Neural progenitor cell (in vitro differentiated cells): ENCODE results near the gene TLE3. TPM values are rescaled to one million over a fixed set of nuclear protein-coding genes. Genes with fewer than 3 reads are reported as not detected.

Experiments used
- DNase-seq: peaks from one replicate; pipeline ENCODE4 v3.0.0-alpha.2; 2016; ENCODE audit warnings: low spot score
- H2AFZ ChIP-seq: fragments of 200-600 bp; sonication (generic); replicated peaks from 2 replicates; pipeline ENCODE4 v1.6.1; 2016; ENCODE audit warnings: antibody characterized with exemption
- H3F3A ChIP-seq: fragments of 200-600 bp; sonication (generic); 2 replicates; pipeline ENCODE4 v1.6.1; 2016; ENCODE audit warnings: antibody characterized with exemption, low read depth
- H3K27ac ChIP-seq: fragments of 200-600 bp; sonication (generic); 2 replicates; pipeline ENCODE4 v1.5.1; 2016; ENCODE audit warnings: mild to moderate bottlenecking
- H3K27me3 ChIP-seq: fragments of 200-600 bp; sonication (generic); 2 replicates; pipeline ENCODE4 v1.6.1; 2016; ENCODE audit warnings: mild to moderate bottlenecking, moderate library complexity
- H3K36me3 ChIP-seq: fragments of 200-600 bp; sonication (generic); 2 replicates; pipeline ENCODE4 v1.5.1; 2016
- H3K4me1 ChIP-seq: fragments of 200-600 bp; sonication (generic); 2 replicates; pipeline ENCODE4 v1.6.1; 2016; ENCODE audit warnings: mixed run types
- H3K4me2 ChIP-seq: fragments of 200-600 bp; sonication (generic); 2 replicates; pipeline ENCODE4 v1.6.1; 2016
- H3K4me3 ChIP-seq: fragments of 200-600 bp; sonication (generic); 2 replicates; pipeline ENCODE4 v1.5.1; 2016
- H3K79me2 ChIP-seq: fragments of 200-600 bp; sonication (generic); 2 replicates; pipeline ENCODE4 v1.6.1; 2016; ENCODE audit warnings: low read depth
- H3K9ac ChIP-seq: fragments of 200-600 bp; sonication (generic); 2 replicates; pipeline ENCODE4 v1.6.1; 2016
- H3K9me3 ChIP-seq: fragments of 200-600 bp; sonication (generic); 2 replicates; pipeline ENCODE4 v1.5.1; 2016; ENCODE audit warnings: low read depth
- H4K20me1 ChIP-seq: fragments of 200-600 bp; sonication (generic); 2 replicates; pipeline ENCODE4 v1.6.1; 2016; ENCODE audit warnings: low read depth
- H3K27ac Mint-ChIP-seq: 3 replicates; pipeline ENCODE4 v1.8.0; 2021; ENCODE audit warnings: mixed read lengths
- H3K27me3 Mint-ChIP-seq: 2 replicates; pipeline ENCODE4 v1.8.0; 2022; ENCODE audit warnings: low read depth, mild to moderate bottlenecking, inconsistent platforms, moderate library complexity, mixed read lengths; ENCODE audit not compliant: insufficient read depth
- H3K36me3 Mint-ChIP-seq: 3 replicates; pipeline ENCODE4 v1.8.0; 2021; ENCODE audit warnings: mixed read lengths
- H3K4me1 Mint-ChIP-seq: 3 replicates; pipeline ENCODE4 v1.8.0; 2021; ENCODE audit warnings: mixed read lengths
- H3K4me3 Mint-ChIP-seq: 3 replicates; pipeline ENCODE4 v1.8.0; 2021; ENCODE audit warnings: mild to moderate bottlenecking, moderate library complexity, mixed read lengths
- H3K9me3 Mint-ChIP-seq: 3 replicates; pipeline ENCODE4 v1.8.0; 2020; ENCODE audit warnings: mixed read lengths
- CTCF ChIP-seq: fragments of 200-600 bp; sonication (generic); IDR thresholded peaks from 2 replicates; pipeline ENCODE4 v1.5.1; 2017; ENCODE audit warnings: antibody characterized with exemption, mild to moderate bottlenecking
- EZH2 ChIP-seq: fragments of 200-600 bp; sonication (generic); IDR thresholded peaks from 2 replicates; pipeline ENCODE4 v1.6.1; 2017; ENCODE audit warnings: antibody characterized with exemption, mild to moderate bottlenecking, moderate library complexity
- EZH2phosphoT487 ChIP-seq: fragments of 200-600 bp; sonication (generic); IDR thresholded peaks from 2 replicates; pipeline ENCODE4 v1.6.1; 2017; ENCODE audit warnings: antibody characterized with exemption
- total RNA-seq: library from RNA; depleted of rRNA; stranded (reverse); fragments of >200 nt; gene quantifications from 2 replicates; pipeline ENCODE4 v1.2.3, GENCODE V29; 2015; ENCODE audit warnings: low replicate concordance

Gene TLE3
- total RNA-seq, 1 donor from 2014 or later: 22.1 TPM

GRCh38 chr15:70020229-70020628 lies 77.5 kb downstream of the TLE3 start:
- H3K27me3 ChIP-seq: no peaks in the 10 kb centered on the region
- H3K4me2 ChIP-seq: no peak overlapping the region
- Mint-ChIP-seq H3K4me3 (no peak overlapping the region), H3K27ac (no peak overlapping the region), H3K36me3 (no peaks in the 10 kb centered on the region), H3K27me3 (peaks cover 35% of the 10 kb centered on the region), H3K9me3 (peaks cover 7% of the 10 kb centered on the region), H3K4me1 (peaks cover 54% of the 10 kb centered on the region)
- H2AFZ ChIP-seq: no peak overlapping the region
- H3K9ac ChIP-seq: no peak overlapping the region
- TF ChIP-seq EZH2 (no peak), EZH2phosphoT487 (no peak), CTCF (no peak)
- peaks cover 5% of the 10 kb centered on the region for H3F3A ChIP-seq
- no peaks in the 10 kb centered on the region for H3K36me3 ChIP-seq
- H3K27ac ChIP-seq: no peak overlapping the region
- no peak for DNase-seq
- H3K9me3 ChIP-seq: no peaks in the 10 kb centered on the region
- H4K20me1 ChIP-seq: no peaks in the 10 kb centered on the region
- H3K4me3 ChIP-seq: no peak overlapping the region
- H3K4me1 ChIP-seq: peaks cover 6% of the 10 kb centered on the region
- no peaks in the 10 kb centered on the region for H3K79me2 ChIP-seq

DNA sequence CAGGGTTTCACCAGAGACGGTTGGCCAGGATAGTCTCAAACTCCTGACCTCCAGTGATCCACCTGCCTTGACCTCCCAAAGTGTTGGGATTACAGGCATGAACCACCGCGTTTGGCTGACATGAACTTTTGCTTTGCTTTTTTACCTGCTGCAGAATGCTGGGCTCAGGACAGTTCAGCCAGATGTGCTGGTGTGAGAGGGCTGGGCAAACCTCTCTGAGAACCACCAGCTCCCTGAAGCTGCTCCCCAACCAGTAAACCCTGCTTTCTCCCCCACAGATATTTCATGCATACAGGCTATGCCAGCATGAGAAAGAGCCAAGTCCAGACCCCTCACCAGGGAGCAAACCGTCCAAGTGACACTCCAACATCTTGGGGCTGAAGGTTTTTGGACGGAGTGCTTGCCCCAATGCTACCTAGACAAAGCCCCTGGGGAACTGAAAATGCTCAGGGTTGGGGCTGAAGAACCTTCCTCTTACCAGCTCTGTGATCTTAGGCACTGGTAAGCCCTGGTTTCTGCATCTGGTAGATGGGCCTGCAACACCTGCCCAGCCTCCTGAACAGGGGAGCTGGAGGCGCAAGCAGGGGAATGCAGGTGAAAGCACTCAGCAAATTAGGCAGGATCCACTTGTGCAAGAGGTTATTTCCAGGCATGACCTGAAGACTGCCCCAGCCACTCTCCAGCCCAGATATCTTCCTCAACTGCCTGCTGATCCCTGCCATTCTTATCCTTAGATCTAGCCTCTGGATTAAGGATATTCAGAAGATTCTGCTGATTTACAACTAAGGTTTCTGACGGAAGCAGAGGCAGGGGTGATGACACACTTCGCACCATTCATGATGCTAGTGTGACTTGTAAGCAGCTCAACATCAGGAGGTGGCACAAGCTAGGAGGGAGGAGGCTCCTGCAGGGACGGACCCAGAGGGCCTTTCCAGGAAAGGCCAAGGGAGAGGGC lies 78.8 kb downstream of the TLE3 start:
- H3K4me1 Mint-ChIP-seq: peaks cover 56% of the 10 kb centered on the region
- Histone ChIP-seq H3K9me3 (no peaks in the 10 kb centered on the region), H3K4me3 (no peak overlapping the region), H3K36me3 (no peaks in the 10 kb centered on the region), H3K4me1 (peaks cover 12% of the 10 kb centered on the region), H4K20me1 (no peaks in the 10 kb centered on the region), H3K27me3 (no peaks in the 10 kb centered on the region), H3K4me2 (no peak overlapping the region), H3K79me2 (no peaks in the 10 kb centered on the region), H3K27ac (no peak overlapping the region), H2AFZ (no peak overlapping the region), H3F3A (peaks cover 9% of the 10 kb centered on the region), H3K9ac (no peak overlapping the region)
- DNase-seq: no peak
- TF ChIP-seq CTCF: no peak
- no peak for TF ChIP-seq EZH2phosphoT487
- no peak for TF ChIP-seq EZH2
- no peak overlapping the region for H3K27ac Mint-ChIP-seq
- peaks cover 23% of the 10 kb centered on the region for H3K27me3 Mint-ChIP-seq
- no peak overlapping the region for H3K4me3 Mint-ChIP-seq
- peaks cover 7% of the 10 kb centered on the region for H3K9me3 Mint-ChIP-seq
- no peaks in the 10 kb centered on the region for H3K36me3 Mint-ChIP-seq

GRCh38 chr15:70017801-70018200 lies 79.9 kb downstream of the TLE3 start:
- H3K27me3 Mint-ChIP-seq: peaks cover 20% of the 10 kb centered on the region
- peaks cover 51% of the 10 kb centered on the region for H3K4me1 Mint-ChIP-seq

More at GRCh38 chr15:70017801-70018200, 79.9 kb downstream of the TLE3 start:
- peak overlapping the region; percentile 1 for H3K27ac Mint-ChIP-seq
- H4K20me1 ChIP-seq: no peaks in the 10 kb centered on the region
- H3K4me2 ChIP-seq: no peak overlapping the region
- TF ChIP-seq EZH2 (no peak), CTCF (no peak), EZH2phosphoT487 (no peak)
- no peak overlapping the region for H2AFZ ChIP-seq
- H3K36me3 ChIP-seq: no peaks in the 10 kb centered on the region
- no peak overlapping the region for H3K9ac ChIP-seq
- no peaks in the 10 kb centered on the region for H3K9me3 ChIP-seq
- H3K4me3 Mint-ChIP-seq: no peak overlapping the region
- H3K4me3 ChIP-seq: no peak overlapping the region
- no peaks in the 10 kb centered on the region for H3K27me3 ChIP-seq
- H3K9me3 Mint-ChIP-seq: peaks cover 7% of the 10 kb centered on the region
- no peak for DNase-seq
- peaks cover 12% of the 10 kb centered on the region for H3K4me1 ChIP-seq
- H3F3A ChIP-seq: peaks cover 9% of the 10 kb centered on the region
- H3K36me3 Mint-ChIP-seq: no peaks in the 10 kb centered on the region
- H3K27ac ChIP-seq: no peak overlapping the region
- no peaks in the 10 kb centered on the region for H3K79me2 ChIP-seq
